ENCODE measurements around the gene DTHD1.

- TF ChIP-seq CTCF (IDR thresholded peaks at IDR 0.05) (no peak), POLR2A (IDR thresholded peaks at IDR 0.05) (no peak)
These were observed 39.8 kb downstream of the DTHD1 start for GRCh38 chr4:36321176-36321575.
